Measurements from ENCODE around the gene AMBRA1. TPM values are rescaled to one million over a fixed set of nuclear protein-coding genes. Genes with fewer than 3 reads are reported as not detected.

The AMBRA1 gene
- polyA plus RNA-seq, 1 donor from 2014 or later = 34.5 TPM

DNA sequence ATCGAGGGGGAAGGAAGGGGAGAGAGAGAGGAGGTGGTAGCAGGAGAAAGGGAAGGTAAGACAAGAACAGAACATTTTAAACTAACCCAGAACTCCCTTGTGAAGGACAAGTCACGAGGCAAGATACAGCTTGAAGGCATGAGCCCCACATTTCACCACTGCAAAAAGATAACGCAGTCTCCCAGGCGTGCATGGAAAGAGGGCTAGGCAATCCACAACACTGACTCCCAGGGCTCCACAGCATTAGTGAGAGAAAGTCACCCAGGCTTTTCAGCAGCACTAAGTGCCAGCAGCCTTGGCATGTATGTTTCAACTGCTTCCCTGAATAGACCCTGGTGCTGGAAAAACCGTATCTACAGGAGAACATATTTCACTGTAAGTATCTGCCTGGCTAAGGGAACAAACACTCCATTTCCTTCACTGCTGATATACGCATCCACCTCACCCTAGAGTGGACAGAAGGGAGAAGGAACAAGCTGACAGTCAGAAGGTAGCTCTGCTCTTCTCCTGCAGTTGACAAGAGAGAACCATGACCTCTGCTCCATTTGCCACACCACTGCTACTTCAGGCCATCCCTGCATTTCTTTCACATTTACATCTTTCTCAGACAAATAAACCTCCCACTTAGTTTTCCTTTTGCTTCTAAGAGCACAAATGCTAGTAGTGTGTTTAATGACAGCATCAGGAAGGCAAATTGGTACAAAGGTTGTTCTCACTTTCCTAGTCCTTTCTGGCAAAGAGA is 87.9 kb downstream of the AMBRA1 start:
- no peak overlapping the region for H3K9ac ChIP-seq (ENCODE audit: low read length)
- no peak overlapping the region for H3K4me2 ChIP-seq (ENCODE audit: low read length)
- no peaks in the 10 kb centered on the region for H3K79me2 ChIP-seq (replicated peaks; ENCODE audit: insufficient read depth, low read length)
- H3F3A ChIP-seq (ENCODE audit: insufficient read depth, low read length, poor library complexity, severe bottlenecking) = no peaks in the 10 kb centered on the region
- H3K4me3 ChIP-seq (ENCODE audit: low read length) = no peak overlapping the region
- no peak overlapping the region for H3K27ac ChIP-seq (ENCODE audit: low read length)
- H3K9me3 ChIP-seq (ENCODE audit: low read length) = no peaks in the 10 kb centered on the region
- H3K27me3 ChIP-seq (ENCODE audit: insufficient read depth, low read depth, low read length) = no peaks in the 10 kb centered on the region
- H4K20me1 ChIP-seq (ENCODE audit: insufficient read depth) = no peaks in the 10 kb centered on the region
- H3K9me2 ChIP-seq (ENCODE audit: insufficient read depth, low read length) = no peaks in the 10 kb centered on the region
- H2AFZ ChIP-seq (ENCODE audit: low read depth, low read length) = no peak overlapping the region
- no peak for TF ChIP-seq POLR2AphosphoS5 (IDR thresholded peaks at IDR 0.05)
- TF ChIP-seq MXI1 (conservative IDR thresholded peaks at IDR 0.05; ENCODE audit: poor library complexity, severe bottlenecking) = no peak
- no peak for TF ChIP-seq TAF1 (IDR thresholded peaks at IDR 0.05; ENCODE audit: low read depth)
- TF ChIP-seq EZH2 (IDR thresholded peaks at IDR 0.05; ENCODE audit: borderline replicate concordance, insufficient read depth, low read length, poor library complexity, severe bottlenecking) = no peak
- no peak for TF ChIP-seq REST (IDR thresholded peaks at IDR 0.05; ENCODE audit: borderline replicate concordance)
- no peak for TF ChIP-seq EP300 (conservative IDR thresholded peaks at IDR 0.05; ENCODE audit: poor library complexity, severe bottlenecking)
- TF ChIP-seq SMC3 (conservative IDR thresholded peaks at IDR 0.05; ENCODE audit: poor library complexity) = no peak
- TF ChIP-seq RAD21 (conservative IDR thresholded peaks at IDR 0.05) = no peak
- no peak for TF ChIP-seq CTCF (IDR thresholded peaks at IDR 0.05; ENCODE audit: poor library complexity, severe bottlenecking)
- H3K36me3 ChIP-seq (ENCODE audit: insufficient read depth, low read length) = peaks cover 4% of the 10 kb centered on the region

GRCh38 chr11:46504817-46505613 is 88.8 kb downstream of the AMBRA1 start:
- no peaks in the 10 kb centered on the region for H3K9me3 ChIP-seq (ENCODE audit: low read length)
- H3K4me3 ChIP-seq (ENCODE audit: low read length) = no peak overlapping the region
- no peaks in the 10 kb centered on the region for H4K20me1 ChIP-seq (ENCODE audit: insufficient read depth)
- no peaks in the 10 kb centered on the region for H3K9me2 ChIP-seq (ENCODE audit: insufficient read depth, low read length)
- peaks cover 4% of the 10 kb centered on the region for H3K36me3 ChIP-seq (ENCODE audit: insufficient read depth, low read length)
- H3K79me2 ChIP-seq (replicated peaks; ENCODE audit: insufficient read depth, low read length) = no peaks in the 10 kb centered on the region
- H3K27me3 ChIP-seq (ENCODE audit: insufficient read depth, low read depth, low read length) = no peaks in the 10 kb centered on the region
- H2AFZ ChIP-seq (ENCODE audit: low read depth, low read length) = no peak overlapping the region
- H3K4me2 ChIP-seq (ENCODE audit: low read length) = no peak overlapping the region
- no peaks in the 10 kb centered on the region for H3F3A ChIP-seq (ENCODE audit: insufficient read depth, low read length, poor library complexity, severe bottlenecking)
- no peak overlapping the region for H3K27ac ChIP-seq (ENCODE audit: low read length)
- no peak overlapping the region for H3K9ac ChIP-seq (ENCODE audit: low read length)
- TF ChIP-seq TAF1 (IDR thresholded peaks at IDR 0.05; ENCODE audit: low read depth) (no peak), MXI1 (conservative IDR thresholded peaks at IDR 0.05; ENCODE audit: poor library complexity, severe bottlenecking) (no peak), RAD21 (conservative IDR thresholded peaks at IDR 0.05) (no peak), POLR2AphosphoS5 (IDR thresholded peaks at IDR 0.05) (no peak), CTCF (IDR thresholded peaks at IDR 0.05; ENCODE audit: poor library complexity, severe bottlenecking) (no peak), EP300 (conservative IDR thresholded peaks at IDR 0.05; ENCODE audit: poor library complexity, severe bottlenecking) (no peak), EZH2 (IDR thresholded peaks at IDR 0.05; ENCODE audit: borderline replicate concordance, insufficient read depth, low read length, poor library complexity, severe bottlenecking) (no peak)

All from neural cell (in vitro differentiated cells).